GM06990 (cell line): ENCODE measurements around the gene SMOC2.

Experiments used
- DNase-seq: peaks from one replicate; pipeline ENCODE4 v3.0.0-alpha.2; 2011; ENCODE audit not compliant: insufficient read length; ENCODE audit errors: extremely low read depth
- H3K27me3 ChIP-seq: replicated peaks from 2 replicates; pipeline ENCODE4 v1.6.0; 2011; ENCODE audit warnings: low read length; ENCODE audit not compliant: control insufficient read depth, insufficient read depth
- H3K36me3 ChIP-seq: 2 replicates; pipeline ENCODE4 v1.5.1; 2011; ENCODE audit warnings: low read length; ENCODE audit not compliant: control insufficient read depth, insufficient read depth
- H3K4me3 ChIP-seq: replicated peaks from 2 replicates; pipeline ENCODE4 v1.5.1; 2011; ENCODE audit warnings: low read depth, mild to moderate bottlenecking, control low read depth, low read length
- CTCF ChIP-seq: IDR thresholded peaks from 2 replicates; pipeline ENCODE4 v1.5.1; 2011; ENCODE audit warnings: low read length, control low read depth, mild to moderate bottlenecking, inconsistent platforms; ENCODE audit not compliant: insufficient read depth, poor library complexity, severe bottlenecking

SMOC2 gene

GRCh38 chr6:168634541-168635328 lies 193.8 kb downstream of the SMOC2 start:
- no peak for DNase-seq
- TF ChIP-seq CTCF: no peak
- Histone ChIP-seq H3K27me3 (no peaks in the 10 kb centered on the region), H3K4me3 (no peak overlapping the region), H3K36me3 (no peaks in the 10 kb centered on the region)

- no peak for DNase-seq
- H3K27me3 ChIP-seq: no peaks in the 10 kb centered on the region
- H3K4me3 ChIP-seq: no peak overlapping the region
- TF ChIP-seq CTCF: no peak
- no peaks in the 10 kb centered on the region for H3K36me3 ChIP-seq
Observed at GRCh38 chr6:168636147-168637004, 195.4 kb downstream of the SMOC2 start.

- Histone ChIP-seq H3K4me3 (no peak overlapping the region), H3K36me3 (no peaks in the 10 kb centered on the region), H3K27me3 (no peaks in the 10 kb centered on the region)
- TF ChIP-seq CTCF: no peak
- no peak for DNase-seq
Observed at GRCh38 chr6:168637834-168638233, 196.8 kb downstream of the SMOC2 start.

GRCh38 chr6:168638468-168639271 lies 197.7 kb downstream of the SMOC2 start:
- Histone ChIP-seq H3K27me3 (no peaks in the 10 kb centered on the region), H3K36me3 (no peaks in the 10 kb centered on the region), H3K4me3 (no peak overlapping the region)
- TF ChIP-seq CTCF: no peak
- no peak for DNase-seq

- no peak for TF ChIP-seq CTCF
- H3K27me3 ChIP-seq: no peaks in the 10 kb centered on the region
- no peak for DNase-seq
Observed at GRCh38 chr6:168640181-168640580, 199.2 kb downstream of the SMOC2 start.

More at GRCh38 chr6:168640181-168640580, 199.2 kb downstream of the SMOC2 start:
- H3K4me3 ChIP-seq: no peak overlapping the region
- no peaks in the 10 kb centered on the region for H3K36me3 ChIP-seq
